AG10803 (cell line): ENCODE results near the gene PELI2.

Experiments
- DNase-seq: peaks from one replicate; pipeline ENCODE4 v3.0.0; 2010; ENCODE audit warnings: low read depth
- H3K4me3 ChIP-seq: 2 replicates; pipeline ENCODE4 v1.5.1; 2011; ENCODE audit warnings: mild to moderate bottlenecking, low read length, control low read depth
- CTCF ChIP-seq: conservative IDR thresholded peaks from 2 replicates; pipeline ENCODE4 v1.5.1; 2011; ENCODE audit warnings: mild to moderate bottlenecking, low read length, control low read depth, inconsistent platforms

PELI2 gene

GRCh38 chr14:56198438-56198837, 80.2 kb downstream of the PELI2 start:
- no peak for TF ChIP-seq CTCF
- H3K4me3 ChIP-seq, result no peak overlapping the region
- DNase-seq, result no peak

DNA sequence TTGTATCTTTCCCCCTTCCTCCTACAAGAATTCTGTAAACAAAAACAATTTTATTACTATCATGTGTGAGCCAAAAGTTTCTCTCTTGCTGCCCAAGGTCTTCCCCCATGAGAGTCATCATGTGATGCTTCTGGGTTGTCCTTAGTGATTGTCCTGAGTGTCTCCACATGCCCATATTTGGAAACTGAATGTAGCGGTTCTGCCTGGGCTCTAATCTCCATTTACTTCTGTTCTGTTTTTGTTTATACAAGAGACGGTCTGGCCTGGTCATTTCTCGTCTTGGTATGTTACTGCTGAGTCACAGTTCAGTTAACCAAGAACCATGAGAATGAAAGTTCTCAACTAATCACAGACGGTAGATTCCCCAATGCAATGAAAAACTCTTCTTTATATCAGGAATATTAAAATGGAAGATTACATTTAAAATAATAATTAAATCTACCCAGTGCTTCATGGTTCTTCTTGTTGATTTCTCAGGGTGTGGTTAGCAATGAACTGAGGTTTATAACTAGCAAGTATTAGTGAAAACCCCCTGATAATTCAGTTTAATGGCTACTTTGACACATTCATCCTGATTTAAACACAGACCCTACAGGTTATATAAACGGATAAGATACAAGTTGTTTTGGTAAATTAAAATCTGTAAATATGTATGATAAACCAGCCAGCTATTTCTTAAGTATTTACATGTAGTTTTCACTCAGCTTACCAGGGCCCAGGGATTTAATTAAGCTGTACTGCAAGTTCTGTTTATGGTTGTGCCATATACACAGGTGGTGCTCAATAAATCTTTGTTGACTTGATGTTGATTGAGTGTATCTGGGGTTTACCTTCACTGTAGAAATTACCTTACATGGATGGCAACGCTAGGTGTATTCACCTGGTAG, 81.1 kb downstream of the PELI2 start:
- peak; percentile 97 for DNase-seq

GRCh38 chr14:56199982-56200577, 81.9 kb downstream of the PELI2 start:
- peak; percentile 18 for DNase-seq
- TF ChIP-seq CTCF, result no peak
- no peak overlapping the region for H3K4me3 ChIP-seq

More for the DNA sequence above, 81.1 kb downstream of the PELI2 start:
- no peak for TF ChIP-seq CTCF
- H3K4me3 ChIP-seq, result no peak overlapping the region

GRCh38 chr14:56202256-56202655, 84.0 kb downstream of the PELI2 start:
- TF ChIP-seq CTCF, result no peak
- no peak overlapping the region for H3K4me3 ChIP-seq
- DNase-seq, result no peak

DNA sequence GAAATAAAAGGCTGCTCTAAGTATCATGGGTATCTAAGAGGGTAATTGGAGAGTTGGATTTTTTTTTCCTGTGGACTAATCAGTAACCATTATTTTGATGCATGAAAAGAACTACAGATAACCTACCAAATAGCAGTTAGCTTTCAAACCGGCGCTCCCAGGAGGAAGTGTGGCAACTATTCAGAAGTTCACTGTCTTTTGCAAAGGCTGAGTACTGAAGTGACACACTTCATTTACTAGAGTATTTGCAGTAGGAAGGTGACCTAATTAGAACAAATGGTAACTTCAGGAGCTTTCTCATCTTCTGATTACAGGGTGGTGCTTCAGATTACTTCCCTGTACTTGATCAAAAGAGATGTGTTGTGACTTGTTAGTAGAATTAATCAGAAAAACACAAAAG, 87.7 kb downstream of the PELI2 start:
- no peak for TF ChIP-seq CTCF
- no peak overlapping the region for H3K4me3 ChIP-seq
- no peak for DNase-seq

DNA sequence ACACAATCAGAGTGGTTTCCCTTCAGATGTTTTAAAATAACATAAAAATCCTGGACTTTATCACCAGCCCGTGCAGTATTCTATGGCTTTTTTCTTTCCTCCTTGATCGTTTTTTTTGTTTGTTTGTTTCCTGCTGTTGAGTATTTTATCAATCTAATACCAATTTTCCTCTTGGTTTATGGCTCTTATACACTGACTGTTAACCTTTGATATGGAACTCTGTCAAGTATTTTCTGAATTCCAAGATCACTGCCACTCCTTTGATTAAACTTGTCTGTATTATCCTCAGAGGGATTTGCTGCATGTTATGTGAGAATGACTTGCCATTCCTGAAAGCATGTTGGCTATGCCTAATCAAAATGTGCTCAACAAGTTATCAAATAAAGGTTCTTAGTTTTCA, 88.4 kb downstream of the PELI2 start:
- no peak for TF ChIP-seq CTCF
- H3K4me3 ChIP-seq, result no peak overlapping the region
- no peak for DNase-seq

- 0 out of 2 replicates have a peak, but pooled peaks have one; percentile 5 for TF ChIP-seq CTCF
- no peak overlapping the region for H3K4me3 ChIP-seq
- peak; percentile 19 for DNase-seq
These were observed 89.5 kb downstream of the PELI2 start for GRCh38 chr14:56207626-56208292.
